ENCODE results near the gene NEXN. TPM values are rescaled to one million over a fixed set of nuclear protein-coding genes. Genes with fewer than 3 reads are reported as not detected.

Gene NEXN
- total and polyA plus RNA-seq, 2 of the 13 experiments (the other 11 are each of a cell fraction or from before 2014, with no cell fraction given) = 0.07 to 0.97 TPM

GRCh38 chr1:77888781-77889642 is 588 bp downstream of the NEXN start (continued):
- TF ChIP-seq ZNF549 (CRISPR knock-in tag; IDR thresholded peaks at IDR 0.05) (no peak), ZNF780A (CRISPR knock-in tag; IDR thresholded peaks at IDR 0.05) (no peak), GABPB1 (CRISPR knock-in tag; IDR thresholded peaks at IDR 0.05) (peak; percentile 24; the same call in 1 of the 2 replicates), ATF5 (CRISPR knock-in tag; IDR thresholded peaks at IDR 0.05; ENCODE audit: low read depth) (no peak), NR2F6 (IDR thresholded peaks at IDR 0.05) (no peak), NR2F6 (CRISPR knock-in tag; IDR thresholded peaks at IDR 0.05) (no peak), NAIF1 (CRISPR knock-in tag; IDR thresholded peaks at IDR 0.05; ENCODE audit: borderline replicate concordance) (peak; percentile 99), ZBED4 (CRISPR knock-in tag; IDR thresholded peaks at IDR 0.05; ENCODE audit: borderline replicate concordance) (no peak), ETV6 (CRISPR knock-in tag; conservative IDR thresholded peaks at IDR 0.05) (no peak), NR2F2 (IDR thresholded peaks at IDR 0.05; ENCODE audit: borderline replicate concordance, low read depth) (no peak), KMT2B (CRISPR knock-in tag; IDR thresholded peaks at IDR 0.05) (0 out of 2 replicates have a peak, but pooled peaks have one; percentile 14), NKX3-1 (CRISPR knock-in tag; IDR thresholded peaks at IDR 0.05) (no peak), ZBTB25 (CRISPR knock-in tag; IDR thresholded peaks at IDR 0.05) (no peak), ZNF788 (CRISPR knock-in tag; IDR thresholded peaks at IDR 0.05; ENCODE audit: borderline replicate concordance) (no peak), NFYC (CRISPR knock-in tag; IDR thresholded peaks at IDR 0.05) (no peak), ESRRA (CRISPR knock-in tag; IDR thresholded peaks at IDR 0.05; ENCODE audit: low read depth) (no peak), NFATC3 (CRISPR knock-in tag; IDR thresholded peaks at IDR 0.05) (no peak), PTBP1 (IDR thresholded peaks at IDR 0.05; ENCODE audit: low read depth, low read length, poor library complexity, severe bottlenecking) (no peak), ZNF362 (CRISPR knock-in tag; IDR thresholded peaks at IDR 0.05; ENCODE audit: borderline replicate concordance) (no peak), ATF7-NPFF (CRISPR knock-in tag; IDR thresholded peaks at IDR 0.05; ENCODE audit: low read depth) (no peak), HNRNPLL (IDR thresholded peaks at IDR 0.05; ENCODE audit: low read depth, low read length, poor library complexity, severe bottlenecking) (peak; percentile 98), ELF4 (CRISPR knock-in tag; IDR thresholded peaks at IDR 0.05; ENCODE audit: borderline replicate concordance) (no peak), ZNF468 (CRISPR knock-in tag; IDR thresholded peaks at IDR 0.05) (no peak), PHF21A (CRISPR knock-in tag; IDR thresholded peaks at IDR 0.05) (no peak), KLF11 (CRISPR knock-in tag; IDR thresholded peaks at IDR 0.05) (no peak)

All from HepG2 (cell line).